Thyroid gland (tissue), 4 donors: ENCODE measurements around the gene RPL6.

ENCODE experiments used
- POLR2A ChIP-seq, 2 donors: fragments of 450-650 bp; IDR thresholded peaks; one replicate each; pipeline ENCODE4 v1.6.1; 2017; ENCODE audit warnings: antibody characterized with exemption in 2 of 2, mild to moderate bottlenecking in 2 of 2, moderate library complexity in 1 of 2
- TF ChIP-seq, protein P1 (sequence below), 6 experiments: fragments of 200-600 bp in 3 of 6; fragments of 450-650 bp in 3 of 6; sonication (generic) in 3 of 6; IDR thresholded peaks; one replicate each; pipeline ENCODE4 v1.5.1; 2016 to 2019; ENCODE audit warnings: antibody characterized with exemption in 6 of 6, mild to moderate bottlenecking in 2 of 6, inconsistent platforms in 1 of 6, moderate library complexity in 1 of 6

DNA sequence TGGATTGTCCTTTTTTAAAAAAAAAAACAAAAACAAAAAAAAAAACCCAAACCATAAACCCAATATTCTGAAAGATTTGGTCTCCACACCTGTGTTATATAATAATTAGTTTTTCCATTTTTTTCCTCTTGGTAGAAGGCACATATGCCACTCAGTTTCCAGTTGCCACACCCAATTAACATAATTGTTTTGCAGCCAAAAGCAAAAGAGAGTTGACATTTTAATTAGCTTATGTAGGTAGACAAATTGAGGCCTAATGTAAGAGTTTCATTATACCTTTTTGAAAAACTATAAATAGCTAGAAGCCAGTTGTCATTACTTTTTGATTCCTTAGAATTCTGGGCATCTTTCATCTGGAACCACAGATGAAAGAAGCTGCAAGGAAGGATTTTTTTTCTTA lies 30.4 kb upstream of the RPL6 start:
- TF ChIP-seq, protein P1, sequence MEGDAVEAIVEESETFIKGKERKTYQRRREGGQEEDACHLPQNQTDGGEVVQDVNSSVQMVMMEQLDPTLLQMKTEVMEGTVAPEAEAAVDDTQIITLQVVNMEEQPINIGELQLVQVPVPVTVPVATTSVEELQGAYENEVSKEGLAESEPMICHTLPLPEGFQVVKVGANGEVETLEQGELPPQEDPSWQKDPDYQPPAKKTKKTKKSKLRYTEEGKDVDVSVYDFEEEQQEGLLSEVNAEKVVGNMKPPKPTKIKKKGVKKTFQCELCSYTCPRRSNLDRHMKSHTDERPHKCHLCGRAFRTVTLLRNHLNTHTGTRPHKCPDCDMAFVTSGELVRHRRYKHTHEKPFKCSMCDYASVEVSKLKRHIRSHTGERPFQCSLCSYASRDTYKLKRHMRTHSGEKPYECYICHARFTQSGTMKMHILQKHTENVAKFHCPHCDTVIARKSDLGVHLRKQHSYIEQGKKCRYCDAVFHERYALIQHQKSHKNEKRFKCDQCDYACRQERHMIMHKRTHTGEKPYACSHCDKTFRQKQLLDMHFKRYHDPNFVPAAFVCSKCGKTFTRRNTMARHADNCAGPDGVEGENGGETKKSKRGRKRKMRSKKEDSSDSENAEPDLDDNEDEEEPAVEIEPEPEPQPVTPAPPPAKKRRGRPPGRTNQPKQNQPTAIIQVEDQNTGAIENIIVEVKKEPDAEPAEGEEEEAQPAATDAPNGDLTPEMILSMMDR (IDR thresholded peaks at IDR 0.05) = no peak
- no peak for TF ChIP-seq POLR2A (IDR thresholded peaks at IDR 0.05)
